Measurements from ENCODE around the gene FLOT1.
"Not testable (repeated sequence)": the region's sequence is repeated elsewhere in the genome, so short reads cannot be mapped to it uniquely, and the experiment has no call there.

The FLOT1 gene

GRCh38 chr6:30757261-30757904 is 14.9 kb upstream of the FLOT1 start:
- Histone ChIP-seq H3K27me3 (ENCODE audit: insufficient read depth, low read length) (no peaks in the 10 kb centered on the region), H2BK5ac (ENCODE audit: low read depth, low read length, poor library complexity) (peak overlapping the region; percentile 52), H3K23ac (ENCODE audit: low read length) (no peak overlapping the region), H3K9me3 (ENCODE audit: insufficient read depth, low read depth, low read length) (peaks cover 3% of the 10 kb centered on the region), H4K8ac (ENCODE audit: low read depth, low read length) (no peak overlapping the region), H3K4me3 (ENCODE audit: low read depth, low read length) (no peak overlapping the region), H4K12ac (ENCODE audit: low read depth, low read length) (no peak overlapping the region), H2BK12ac (ENCODE audit: low read length) (peak overlapping the region; percentile 78), H3K9ac (ENCODE audit: low read length) (no peak overlapping the region), H2BK120ac (ENCODE audit: insufficient read depth, low read length, poor library complexity) (peak overlapping the region; percentile 52), H3K4ac (ENCODE audit: low read depth, low read length) (no peak overlapping the region), H3K27ac (ENCODE audit: low read depth, low read length) (no peak overlapping the region), H3K4me2 (ENCODE audit: low read length) (no peak overlapping the region), H3K79me1 (ENCODE audit: low read length) (peaks cover 51% of the 10 kb centered on the region), H2AK5ac (ENCODE audit: low read length) (no peak overlapping the region), H3K79me2 (ENCODE audit: control insufficient read depth, insufficient read depth, low read length, poor library complexity) (peaks cover 13% of the 10 kb centered on the region), H2AFZ (ENCODE audit: insufficient read depth, low read length, poor library complexity) (no peak overlapping the region), H3K14ac (ENCODE audit: low read length) (peak overlapping the region; percentile 9), H4K91ac (ENCODE audit: low read depth, low read length) (peak overlapping the region; percentile 59), H3K36me3 (ENCODE audit: control insufficient read depth in 1 of 2, insufficient read depth in 2 of 2, low read length in 2 of 2) (no peaks in the 10 kb centered on the region), H3K4me1 (ENCODE audit: control insufficient read depth in 1 of 2, insufficient read depth in 2 of 2, low read length in 2 of 2) (peaks cover 20 to 25% of the 10 kb centered on the region in 2 experiments), H3K18ac (ENCODE audit: low read length) (no peak overlapping the region)
- no CpG with 5 or more reads among the region's 1 CpG for WGBS (ENCODE audit: extremely low coverage, insufficient coverage, insufficient read length)
- DNase-seq, result no peak

DNA sequence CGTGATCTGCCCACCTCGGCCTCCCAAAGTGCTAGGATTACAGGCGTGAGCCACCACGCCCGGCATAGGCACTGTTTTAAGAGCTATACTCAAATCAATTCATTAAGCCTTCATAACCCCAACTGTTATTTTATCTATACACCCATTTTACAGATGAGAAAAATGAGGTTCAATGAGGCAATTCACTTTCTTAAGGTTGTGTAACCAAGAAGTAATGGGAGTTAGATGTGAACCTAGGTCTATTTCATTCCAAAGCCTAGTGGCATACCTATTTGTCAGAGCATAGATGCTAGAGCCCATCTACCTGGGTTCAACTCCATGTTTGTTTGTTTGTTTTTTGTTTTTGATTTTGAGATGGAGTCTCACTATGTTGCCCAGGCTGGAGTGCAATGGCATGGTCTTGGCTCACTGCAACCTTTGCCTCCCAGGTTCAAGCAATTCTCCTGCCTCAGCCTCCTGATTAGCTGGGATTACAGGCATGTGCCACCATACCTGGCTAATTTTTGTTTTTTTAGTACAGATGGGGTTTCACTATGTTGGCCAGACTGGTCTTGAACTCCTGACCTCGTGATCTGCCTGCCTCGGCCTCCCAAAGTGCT is 14.0 kb upstream of the FLOT1 start:
- Histone ChIP-seq H4K91ac (ENCODE audit: low read depth, low read length) (peak overlapping the region; percentile 65), H3K4me1 (ENCODE audit: control insufficient read depth in 1 of 2, insufficient read depth in 2 of 2, low read length in 2 of 2) (peaks cover 27 to 31% of the 10 kb centered on the region in 2 experiments), H2BK120ac (ENCODE audit: insufficient read depth, low read length, poor library complexity) (peak overlapping the region; percentile 59), H3K79me2 (ENCODE audit: control insufficient read depth, insufficient read depth, low read length, poor library complexity) (peaks cover 13% of the 10 kb centered on the region), H3K79me1 (ENCODE audit: low read length) (peaks cover 53% of the 10 kb centered on the region)
- no CpG with 5 or more reads among the region's 7 CpGs for WGBS (ENCODE audit: extremely low coverage, insufficient coverage, insufficient read length)
- H3K9ac ChIP-seq (ENCODE audit: low read length); H3K27me3 ChIP-seq (ENCODE audit: insufficient read depth, low read length); H3K4ac ChIP-seq (ENCODE audit: low read depth, low read length); H2BK5ac ChIP-seq (ENCODE audit: low read depth, low read length, poor library complexity); H3K14ac ChIP-seq (ENCODE audit: low read length); H3K18ac ChIP-seq (ENCODE audit: low read length); H3K27ac ChIP-seq (ENCODE audit: low read depth, low read length); DNase-seq; H4K12ac ChIP-seq (ENCODE audit: low read depth, low read length); H3K4me3 ChIP-seq (ENCODE audit: low read depth, low read length); H3K23ac ChIP-seq (ENCODE audit: low read length); H4K8ac ChIP-seq (ENCODE audit: low read depth, low read length); H3K9me3 ChIP-seq (ENCODE audit: insufficient read depth, low read depth, low read length); H2BK12ac ChIP-seq (ENCODE audit: low read length); H2AK5ac ChIP-seq (ENCODE audit: low read length); H3K4me2 ChIP-seq (ENCODE audit: low read length); H2AFZ ChIP-seq (ENCODE audit: insufficient read depth, low read length, poor library complexity); H3K36me3 ChIP-seq (ENCODE audit: control insufficient read depth in 1 of 2, insufficient read depth in 2 of 2, low read length in 2 of 2): not testable (repeated sequence)

DNA sequence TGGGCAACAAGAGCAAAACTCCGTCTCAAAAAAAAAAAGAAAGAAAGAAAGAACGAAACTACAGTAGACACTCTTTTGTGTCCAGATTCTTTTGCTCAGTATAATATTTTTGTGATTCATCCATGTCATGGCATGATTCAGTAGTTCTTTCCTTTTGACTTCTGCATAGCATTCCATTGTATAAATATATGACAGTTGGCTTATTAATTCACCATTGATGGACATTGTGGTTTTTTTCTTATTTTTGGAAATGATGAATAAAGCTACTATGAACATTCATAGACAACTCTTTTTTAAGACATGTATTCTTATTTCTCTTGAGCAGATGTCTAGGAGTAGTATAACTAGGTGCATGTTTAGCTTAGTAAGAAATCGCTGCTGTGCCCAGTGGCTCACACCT is 12.1 kb upstream of the FLOT1 start:
- Histone ChIP-seq H3K4ac (ENCODE audit: low read depth, low read length) (no peak overlapping the region), H3K36me3 (ENCODE audit: control insufficient read depth in 1 of 2, insufficient read depth in 2 of 2, low read length in 2 of 2) (no peaks in the 10 kb centered on the region), H4K91ac (ENCODE audit: low read depth, low read length) (peak overlapping the region; percentile 90), H3K4me3 (ENCODE audit: low read depth, low read length) (no peak overlapping the region), H2AFZ (ENCODE audit: insufficient read depth, low read length, poor library complexity) (no peak overlapping the region), H2BK120ac (ENCODE audit: insufficient read depth, low read length, poor library complexity) (peak overlapping the region; percentile 55), H2BK5ac (ENCODE audit: low read depth, low read length, poor library complexity) (peak overlapping the region; percentile 30), H3K23ac (ENCODE audit: low read length) (no peak overlapping the region), H3K4me2 (ENCODE audit: low read length) (no peak overlapping the region), H3K27ac (ENCODE audit: low read depth, low read length) (no peak overlapping the region), H4K8ac (ENCODE audit: low read depth, low read length) (no peak overlapping the region), H3K79me1 (ENCODE audit: low read length) (peaks cover 46% of the 10 kb centered on the region), H3K9me3 (ENCODE audit: insufficient read depth, low read depth, low read length) (no peaks in the 10 kb centered on the region), H3K9ac (ENCODE audit: low read length) (no peak overlapping the region), H3K18ac (ENCODE audit: low read length) (no peak overlapping the region), H3K14ac (ENCODE audit: low read length) (no peak overlapping the region), H3K27me3 (ENCODE audit: insufficient read depth, low read length) (no peaks in the 10 kb centered on the region), H2AK5ac (ENCODE audit: low read length) (no peak overlapping the region), H4K12ac (ENCODE audit: low read depth, low read length) (no peak overlapping the region), H3K79me2 (ENCODE audit: control insufficient read depth, insufficient read depth, low read length, poor library complexity) (peaks cover 7% of the 10 kb centered on the region), H2BK12ac (ENCODE audit: low read length) (peak overlapping the region; percentile 87), H3K4me1 (ENCODE audit: control insufficient read depth in 1 of 2, insufficient read depth in 2 of 2, low read length in 2 of 2) (peaks cover 19 to 23% of the 10 kb centered on the region in 2 experiments)
- DNase-seq, result no peak
- WGBS (ENCODE audit: extremely low coverage, insufficient coverage, insufficient read length), result no CpG with 5 or more reads among the region's 3 CpGs

GRCh38 chr6:30752157-30752927 is 9.9 kb upstream of the FLOT1 start:
- peak overlapping the region; percentile 94 for H3K14ac ChIP-seq (ENCODE audit: low read length)
- peak overlapping the region; percentile 85 for H4K8ac ChIP-seq (ENCODE audit: low read depth, low read length)
- H2BK120ac ChIP-seq (ENCODE audit: insufficient read depth, low read length, poor library complexity), result peak overlapping the region; percentile 94
- peaks cover 45% of the 10 kb centered on the region for H3K79me1 ChIP-seq (ENCODE audit: low read length)
- no peaks in the 10 kb centered on the region for H3K9me3 ChIP-seq (ENCODE audit: insufficient read depth, low read depth, low read length)
- H3K4me1 ChIP-seq (ENCODE audit: control insufficient read depth in 1 of 2, insufficient read depth in 2 of 2, low read length in 2 of 2), result peaks cover 26 to 28% of the 10 kb centered on the region in 2 experiments
- no peak overlapping the region for H3K23ac ChIP-seq (ENCODE audit: low read length)
- peak overlapping the region; percentile 96 for H2BK12ac ChIP-seq (ENCODE audit: low read length)
- H3K36me3 ChIP-seq (ENCODE audit: control insufficient read depth in 1 of 2, insufficient read depth in 2 of 2, low read length in 2 of 2), result no peaks in the 10 kb centered on the region
- H3K9ac ChIP-seq (ENCODE audit: low read length), result no peak overlapping the region
- no peak overlapping the region for H3K4me2 ChIP-seq (ENCODE audit: low read length)
- peak overlapping the region; percentile 56 for H2AK5ac ChIP-seq (ENCODE audit: low read length)
- H4K91ac ChIP-seq (ENCODE audit: low read depth, low read length), result peak overlapping the region; percentile 96
- H3K4ac ChIP-seq (ENCODE audit: low read depth, low read length), result peak overlapping the region; percentile 61
- peak; percentile 49 to 60 for DNase-seq
- no CpG with 5 or more reads among the region's 12 CpGs for WGBS (ENCODE audit: extremely low coverage, insufficient coverage, insufficient read length)
- no peaks in the 10 kb centered on the region for H3K27me3 ChIP-seq (ENCODE audit: insufficient read depth, low read length)
- H4K12ac ChIP-seq (ENCODE audit: low read depth, low read length), result peak overlapping the region; percentile 55
- H2AFZ ChIP-seq (ENCODE audit: insufficient read depth, low read length, poor library complexity), result peak overlapping the region; percentile 43
- peaks cover 2% of the 10 kb centered on the region for H3K79me2 ChIP-seq (ENCODE audit: control insufficient read depth, insufficient read depth, low read length, poor library complexity)
- peak overlapping the region; percentile 71 for H3K18ac ChIP-seq (ENCODE audit: low read length)
- peak overlapping the region; percentile 100 for H3K27ac ChIP-seq (ENCODE audit: low read depth, low read length)
- no peak overlapping the region for H3K4me3 ChIP-seq (ENCODE audit: low read depth, low read length)
- peak overlapping the region; percentile 98 for H2BK5ac ChIP-seq (ENCODE audit: low read depth, low read length, poor library complexity)

Data from trophoblast cell (in vitro differentiated cells and primary cell).